ENCODE measurements around the gene AGXT. TPM values are rescaled to one million over a fixed set of nuclear protein-coding genes. Genes with fewer than 3 reads are reported as not detected.
A peak's percentile ranks its signal among the peaks of the same experiment; 100 is the strongest.

Gene AGXT
- total and polyA plus RNA-seq, 9 donors: 0.13 to 0.30 (median 0.19) TPM; not detected in 6

GRCh38 chr2:240893363-240893844, 24.8 kb downstream of the AGXT start:
- H3K27me3 ChIP-seq (ENCODE audit: control insufficient read depth, insufficient read depth, low read length): no peaks in the 10 kb centered on the region
- peak; percentile 36 for DNase-seq

DNA sequence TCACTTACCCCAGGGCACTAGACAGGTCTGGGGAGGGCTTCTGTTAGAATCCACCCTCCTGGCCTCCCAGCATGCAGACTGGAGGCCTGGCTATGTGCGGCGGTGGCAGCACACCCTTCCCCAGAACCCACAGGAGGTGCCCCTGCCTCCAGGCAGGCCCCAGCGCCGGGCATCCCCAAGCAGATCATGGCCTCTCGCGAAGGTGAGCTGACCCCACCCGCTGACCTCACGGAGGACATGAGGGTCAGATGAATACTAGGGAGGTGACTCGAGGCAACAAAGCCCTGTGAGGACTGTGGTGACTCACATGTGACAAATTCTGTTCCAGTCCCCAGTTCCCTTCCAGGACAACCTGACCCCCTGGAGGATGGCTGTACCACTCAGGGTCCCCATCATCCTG, 25.4 kb downstream of the AGXT start:
- H3K4me1 ChIP-seq (ENCODE audit: control insufficient read depth, insufficient read depth, low read length): peaks cover 29% of the 10 kb centered on the region
- H3K27me3 ChIP-seq (ENCODE audit: control insufficient read depth, insufficient read depth, low read length): no peaks in the 10 kb centered on the region
- H3K9me3 ChIP-seq (replicated peaks; ENCODE audit: control insufficient read depth, low read depth, low read length): no peaks in the 10 kb centered on the region
- no peak overlapping the region for H3K27ac ChIP-seq (ENCODE audit: low read length)
- H3K4me3 ChIP-seq (ENCODE audit: low read length): no peak overlapping the region
- 84% methylated on average over 9 of the region's 9 CpGs for WGBS (ENCODE audit: insufficient coverage)
- DNase-seq: no peak
- H3K36me3 ChIP-seq (ENCODE audit: control insufficient read depth, insufficient read depth, low read length): no peaks in the 10 kb centered on the region

More at GRCh38 chr2:240893363-240893844, 24.8 kb downstream of the AGXT start:
- Histone ChIP-seq H3K9me3 (replicated peaks; ENCODE audit: control insufficient read depth, low read depth, low read length) (no peaks in the 10 kb centered on the region), H3K27ac (ENCODE audit: low read length) (no peak overlapping the region), H3K36me3 (ENCODE audit: control insufficient read depth, insufficient read depth, low read length) (no peaks in the 10 kb centered on the region), H3K4me3 (ENCODE audit: low read length) (no peak overlapping the region), H3K4me1 (ENCODE audit: control insufficient read depth, insufficient read depth, low read length) (peaks cover 23% of the 10 kb centered on the region)
- 44% methylated on average over 13 of the region's 17 CpGs for WGBS (ENCODE audit: insufficient coverage)

DNA sequence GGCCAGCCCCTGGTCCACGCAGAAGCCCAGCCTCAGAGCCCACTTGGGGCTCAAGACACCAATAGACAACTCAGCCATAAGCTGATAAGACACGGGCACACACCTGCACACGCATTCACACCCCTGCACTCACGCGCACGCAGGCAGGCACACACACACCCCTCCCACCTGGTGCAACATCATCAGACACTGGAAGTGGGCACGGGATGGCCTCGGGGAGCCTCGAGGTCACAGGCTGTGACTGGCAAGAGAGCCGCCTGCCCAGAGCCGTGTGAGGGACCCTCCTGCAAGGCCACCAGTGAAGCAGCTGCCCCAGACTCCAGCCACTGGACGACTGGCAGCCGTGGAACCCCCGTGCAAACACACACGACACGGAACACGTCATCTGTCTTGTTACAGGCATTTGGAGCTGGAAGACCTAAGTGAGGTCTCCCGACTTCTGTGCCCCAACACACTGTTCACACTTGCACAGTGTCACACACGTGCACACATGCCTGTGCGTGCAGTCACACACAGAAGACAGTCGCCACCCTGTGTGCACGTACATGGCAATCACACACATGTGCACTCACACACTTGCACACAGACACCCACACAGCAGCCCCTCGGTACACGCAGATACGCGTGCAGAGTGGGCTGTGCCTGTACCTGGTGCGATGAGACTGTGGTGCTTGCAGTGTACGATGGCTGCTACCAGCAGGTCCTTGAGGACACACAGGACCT, 26.4 kb downstream of the AGXT start:
- Histone ChIP-seq H3K4me1 (ENCODE audit: control insufficient read depth, insufficient read depth, low read length) (peaks cover 35% of the 10 kb centered on the region), H3K9me3 (replicated peaks; ENCODE audit: control insufficient read depth, low read depth, low read length) (no peaks in the 10 kb centered on the region), H3K36me3 (ENCODE audit: control insufficient read depth, insufficient read depth, low read length) (no peaks in the 10 kb centered on the region), H3K4me3 (ENCODE audit: low read length) (no peak overlapping the region), H3K27me3 (ENCODE audit: control insufficient read depth, insufficient read depth, low read length) (no peaks in the 10 kb centered on the region), H3K27ac (ENCODE audit: low read length) (no peak overlapping the region)
- no peak for DNase-seq
- 85% methylated on average over 28 of the region's 28 CpGs for WGBS (ENCODE audit: insufficient coverage)

GRCh38 chr2:240895656-240896388, 27.2 kb downstream of the AGXT start, which contains the start of gene MAB21L4:
TSS of gene MAB21L4 (minus strand) at chr2:240896156. CDS start at chr2:240895997, 159 bp downstream.
- H3K4me3 ChIP-seq (ENCODE audit: low read length): no peak within 1 kb of the TSS
- peaks cover 35% of the 10 kb centered on the region for H3K4me1 ChIP-seq (ENCODE audit: control insufficient read depth, insufficient read depth, low read length)
- no peak within 1 kb of the TSS for H3K27ac ChIP-seq (ENCODE audit: low read length)
- WGBS (ENCODE audit: insufficient coverage): 89% methylated on average over 17 of the region's 24 CpGs
- no peaks in the 10 kb centered on the region for H3K36me3 ChIP-seq (ENCODE audit: control insufficient read depth, insufficient read depth, low read length)
- H3K9me3 ChIP-seq (replicated peaks; ENCODE audit: control insufficient read depth, low read depth, low read length): no peaks in the 10 kb centered on the region
- H3K27me3 ChIP-seq (ENCODE audit: control insufficient read depth, insufficient read depth, low read length): no peaks in the 10 kb centered on the region
- no peak for DNase-seq

DNA sequence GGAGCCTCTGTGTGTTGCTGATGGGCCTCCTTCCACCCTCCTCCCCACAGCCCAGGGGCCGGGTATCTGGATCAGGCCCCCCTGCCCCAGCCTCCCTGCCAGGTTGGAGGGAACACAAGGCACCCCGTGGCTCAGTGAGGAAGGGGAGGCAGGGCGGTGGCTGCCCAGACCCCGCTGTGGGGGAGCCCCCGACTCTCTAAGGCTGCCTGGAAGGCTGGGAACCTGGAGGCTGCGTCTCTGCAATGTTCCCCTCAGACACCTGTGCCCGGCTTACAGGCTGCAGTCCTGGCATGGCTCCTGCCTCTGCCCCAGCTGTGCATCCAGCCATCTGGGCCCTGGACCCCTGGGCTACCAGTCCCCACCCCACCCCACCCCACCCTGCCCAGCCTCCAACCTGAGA, 27.8 kb downstream of the AGXT start:
- H3K27ac ChIP-seq (ENCODE audit: low read length): no peak overlapping the region
- 42% methylated on average over 7 of the region's 7 CpGs for WGBS (ENCODE audit: insufficient coverage)

GRCh38 chr2:240896871-240897692, 28.5 kb downstream of the AGXT start:
- H3K27ac ChIP-seq (ENCODE audit: low read length): no peak overlapping the region
- H3K9me3 ChIP-seq (replicated peaks; ENCODE audit: control insufficient read depth, low read depth, low read length): no peaks in the 10 kb centered on the region
- 56% methylated on average over 16 of the region's 23 CpGs for WGBS (ENCODE audit: insufficient coverage)
- peaks cover 32% of the 10 kb centered on the region for H3K4me1 ChIP-seq (ENCODE audit: control insufficient read depth, insufficient read depth, low read length)
- peaks cover 2% of the 10 kb centered on the region for H3K27me3 ChIP-seq (ENCODE audit: control insufficient read depth, insufficient read depth, low read length)
- H3K36me3 ChIP-seq (ENCODE audit: control insufficient read depth, insufficient read depth, low read length): no peaks in the 10 kb centered on the region
- H3K4me3 ChIP-seq (ENCODE audit: low read length): no peak overlapping the region
- DNase-seq: no peak

More for the DNA sequence above, 27.8 kb downstream of the AGXT start:
- H3K4me1 ChIP-seq (ENCODE audit: control insufficient read depth, insufficient read depth, low read length): peaks cover 35% of the 10 kb centered on the region
- no peaks in the 10 kb centered on the region for H3K9me3 ChIP-seq (replicated peaks; ENCODE audit: control insufficient read depth, low read depth, low read length)
- H3K27me3 ChIP-seq (ENCODE audit: control insufficient read depth, insufficient read depth, low read length): peaks cover 2% of the 10 kb centered on the region
- H3K36me3 ChIP-seq (ENCODE audit: control insufficient read depth, insufficient read depth, low read length): no peaks in the 10 kb centered on the region
- no peak overlapping the region for H3K4me3 ChIP-seq (ENCODE audit: low read length)
- DNase-seq: no peak

DNA sequence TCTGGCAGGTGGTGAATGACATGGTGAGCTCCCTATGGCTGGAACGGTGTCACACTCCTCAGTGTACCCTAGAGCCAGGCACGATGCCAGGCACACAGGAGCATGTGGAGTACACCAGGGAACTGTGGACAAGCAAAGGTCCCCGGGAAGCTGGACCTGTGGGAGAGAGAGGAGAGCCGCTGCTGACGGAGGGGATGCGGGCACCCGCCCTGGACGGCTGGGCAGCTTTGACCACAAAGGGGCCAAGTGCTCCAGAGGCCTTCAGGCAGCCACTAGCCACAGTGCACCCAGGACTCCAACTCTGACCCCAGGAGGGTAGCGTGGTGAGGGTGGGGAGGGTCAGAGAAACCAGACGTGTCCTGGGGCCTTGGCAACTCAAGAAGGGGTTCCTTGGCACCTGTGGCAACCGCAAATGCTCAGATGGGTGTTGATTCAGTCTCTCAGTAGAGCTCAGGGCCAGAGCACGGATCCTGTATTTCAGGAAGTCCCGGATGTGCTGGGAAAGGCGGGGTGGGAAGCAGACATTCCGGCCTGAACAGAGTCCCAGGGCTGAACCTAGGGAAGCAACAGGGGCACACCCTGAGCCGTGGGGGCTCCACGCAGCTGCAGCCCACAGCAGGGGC, 29.6 kb downstream of the AGXT start:
- H3K9me3 ChIP-seq (replicated peaks; ENCODE audit: control insufficient read depth, low read depth, low read length): no peaks in the 10 kb centered on the region
- no peak overlapping the region for H3K4me3 ChIP-seq (ENCODE audit: low read length)
- DNase-seq: peak; percentile 63
- H3K27ac ChIP-seq (ENCODE audit: low read length): no peak overlapping the region
- H3K36me3 ChIP-seq (ENCODE audit: control insufficient read depth, insufficient read depth, low read length): no peaks in the 10 kb centered on the region
- H3K27me3 ChIP-seq (ENCODE audit: control insufficient read depth, insufficient read depth, low read length): peaks cover 2% of the 10 kb centered on the region
- WGBS (ENCODE audit: insufficient coverage): 57% methylated on average over 17 of the region's 17 CpGs
- H3K4me1 ChIP-seq (ENCODE audit: control insufficient read depth, insufficient read depth, low read length): peaks cover 24% of the 10 kb centered on the region

GRCh38 chr2:240898731-240899467, 30.3 kb downstream of the AGXT start:
- no peak overlapping the region for H3K4me3 ChIP-seq (ENCODE audit: low read length)
- no peaks in the 10 kb centered on the region for H3K9me3 ChIP-seq (replicated peaks; ENCODE audit: control insufficient read depth, low read depth, low read length)
- 53% methylated on average over 22 of the region's 23 CpGs for WGBS (ENCODE audit: insufficient coverage)
- no peak overlapping the region for H3K27ac ChIP-seq (ENCODE audit: low read length)
- no peak for DNase-seq
- H3K27me3 ChIP-seq (ENCODE audit: control insufficient read depth, insufficient read depth, low read length): peaks cover 2% of the 10 kb centered on the region
- peaks cover 19% of the 10 kb centered on the region for H3K4me1 ChIP-seq (ENCODE audit: control insufficient read depth, insufficient read depth, low read length)
- H3K36me3 ChIP-seq (ENCODE audit: control insufficient read depth, insufficient read depth, low read length): no peaks in the 10 kb centered on the region

DNA sequence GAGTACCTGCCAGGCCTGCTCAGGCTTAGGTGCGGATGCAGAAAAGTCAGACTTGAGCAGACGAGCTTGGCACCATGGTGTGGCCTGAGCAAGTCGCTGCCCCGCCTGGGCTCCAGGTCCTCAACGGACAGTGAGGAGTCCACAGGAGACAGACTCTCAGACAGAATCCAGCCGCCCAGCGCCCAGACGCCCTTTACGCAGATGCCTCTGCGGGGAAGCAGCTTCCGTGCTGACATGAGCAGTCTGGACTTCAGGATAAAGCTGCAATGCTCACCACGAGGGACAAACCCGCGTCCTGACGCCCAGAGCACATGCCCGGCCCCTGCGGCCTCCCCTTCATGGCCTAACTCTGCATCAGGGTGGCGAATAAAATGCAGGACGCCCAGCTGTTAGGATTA, 30.8 kb downstream of the AGXT start:
- no peaks in the 10 kb centered on the region for H3K36me3 ChIP-seq (ENCODE audit: control insufficient read depth, insufficient read depth, low read length)
- H3K4me3 ChIP-seq (ENCODE audit: low read length): no peak overlapping the region
- no peak for DNase-seq
- peaks cover 2% of the 10 kb centered on the region for H3K27me3 ChIP-seq (ENCODE audit: control insufficient read depth, insufficient read depth, low read length)
- WGBS (ENCODE audit: insufficient coverage): 82% methylated on average over 19 of the region's 19 CpGs
- no peak overlapping the region for H3K27ac ChIP-seq (ENCODE audit: low read length)
- H3K4me1 ChIP-seq (ENCODE audit: control insufficient read depth, insufficient read depth, low read length): peaks cover 19% of the 10 kb centered on the region
- H3K9me3 ChIP-seq (replicated peaks; ENCODE audit: control insufficient read depth, low read depth, low read length): no peaks in the 10 kb centered on the region
